GM12878 (cell line): Measurements from ENCODE around the gene GOLGA5. TPM values are rescaled to one million over a fixed set of nuclear protein-coding genes. Genes with fewer than 3 reads are reported as not detected.

Experiments
- ATF7 ChIP-seq: fragments of 450-650 bp; IDR thresholded peaks from 2 replicates; pipeline ENCODE4 v1.6.1; 2016; ENCODE audit warnings: low read depth, mild to moderate bottlenecking
- BCL11A ChIP-seq: IDR thresholded peaks from 2 replicates; pipeline ENCODE4 v1.6.1; 2011; ENCODE audit warnings: low read depth, low read length
- CBX5 ChIP-seq: sonication (generic); IDR thresholded peaks from 2 replicates; pipeline ENCODE4 v1.6.1; 2016; ENCODE audit warnings: low read depth, moderate library complexity, mild to moderate bottlenecking, inconsistent platforms
- CHD1 ChIP-seq: IDR thresholded peaks from 2 replicates; pipeline ENCODE4 v1.6.1; 2012; ENCODE audit warnings: low read depth, low read length, improper control_type of control experiment
- EED ChIP-seq: sonication (generic); IDR thresholded peaks from 2 replicates; pipeline ENCODE4 v1.6.1; 2016; ENCODE audit warnings: antibody characterized with exemption, low read depth
- KDM1A ChIP-seq: fragments of 200-600 bp; sonication (generic); IDR thresholded peaks from 2 replicates; pipeline ENCODE4 v1.6.1; 2016; ENCODE audit warnings: borderline replicate concordance
- MYB ChIP-seq: fragments of 150-350 bp; IDR thresholded peaks from 2 replicates; pipeline ENCODE4 v1.6.1; 2014; ENCODE audit warnings: mild to moderate bottlenecking, low read depth, low read length, borderline replicate concordance
- NFYA ChIP-seq: IDR thresholded peaks from 2 replicates; pipeline ENCODE4 v1.6.1; 2011; ENCODE audit warnings: low read depth, mild to moderate bottlenecking, low read length, improper control_type of control experiment, borderline replicate concordance
- NR2F1 ChIP-seq: fragments of 450-650 bp; conservative IDR thresholded peaks from 2 replicates; pipeline ENCODE4 v1.6.1; 2017; ENCODE audit warnings: mild to moderate bottlenecking
- PBX3 ChIP-seq: IDR thresholded peaks from 2 replicates; pipeline ENCODE4 v1.6.1; 2011; ENCODE audit warnings: mild to moderate bottlenecking, low read depth, low read length, moderate library complexity; ENCODE audit not compliant: insufficient replicate concordance
- POLR2A ChIP-seq: IDR thresholded peaks from 2 replicates; pipeline ENCODE4 v1.6.1; 2011; ENCODE audit warnings: low read depth, mild to moderate bottlenecking, low read length
- POLR2AphosphoS2 ChIP-seq: IDR thresholded peaks from 2 replicates; pipeline ENCODE4 v1.6.1; 2011; ENCODE audit warnings: low read depth, mild to moderate bottlenecking, low read length, improper control_type of control experiment, moderate library complexity
- RB1 ChIP-seq: fragments of 450-650 bp; formaldehyde crosslinking; IDR thresholded peaks from 2 replicates; pipeline ENCODE4 v1.6.1; 2017; ENCODE audit warnings: mild to moderate bottlenecking, borderline replicate concordance
- RBBP5 ChIP-seq: fragments of 200-600 bp; sonication (generic); conservative IDR thresholded peaks from 2 replicates; pipeline ENCODE4 v1.6.1; 2016
- RUNX3 ChIP-seq: IDR thresholded peaks from 2 replicates; pipeline ENCODE4 v1.6.1; 2012; ENCODE audit warnings: low read length, inconsistent platforms
- SIX5 ChIP-seq: IDR thresholded peaks from 2 replicates; pipeline ENCODE4 v1.6.1; 2011; ENCODE audit warnings: mild to moderate bottlenecking, low read depth, low read length, moderate library complexity; ENCODE audit not compliant: severe bottlenecking
- SMAD5 ChIP-seq: IDR thresholded peaks from 2 replicates; pipeline ENCODE4 v1.6.1; 2016; ENCODE audit warnings: antibody characterized with exemption, low read depth
- SMARCA5 ChIP-seq: fragments of 450-650 bp; IDR thresholded peaks from 2 replicates; pipeline ENCODE4 v1.6.1; 2017; ENCODE audit warnings: mild to moderate bottlenecking
- SP1 ChIP-seq: IDR thresholded peaks from one replicate; pipeline ENCODE4 v1.6.1; 2011; ENCODE audit warnings: low read depth, low read length
- STAT1 ChIP-seq: fragments of 450-650 bp; conservative IDR thresholded peaks from 2 replicates; pipeline ENCODE4 v1.6.1; 2014; ENCODE audit warnings: antibody characterized with exemption, mild to moderate bottlenecking
- TBL1XR1 ChIP-seq: IDR thresholded peaks from 2 replicates; pipeline ENCODE4 v1.6.1; 2012; ENCODE audit warnings: low read depth, low read length, improper control_type of control experiment
- YBX1 ChIP-seq: fragments of 450-650 bp; IDR thresholded peaks from 2 replicates; pipeline ENCODE4 v1.6.1; 2016; ENCODE audit warnings: antibody characterized with exemption
- ZBTB40 ChIP-seq: fragments of 450-650 bp; IDR thresholded peaks from 2 replicates; pipeline ENCODE4 v1.6.1; 2016; ENCODE audit warnings: mild to moderate bottlenecking, moderate library complexity, borderline replicate concordance
- polyA plus RNA-seq, 11 experiments: library from polyadenylated mRNA; depleted of rRNA in 4 of 11; unstranded in 6 of 11; stranded (reverse) in 5 of 11; fragments of >200 nt; fragmentation: Nextera tagmentation in 4 of 11; fragmentation: Illumina TruSeq in 1 of 11; extraction: Ambion mirVana in 4 of 11; extraction: Trizol in 1 of 11; gene quantifications; 1 replicate in 1 of 11; 2 replicates in 10 of 11; pipeline versions ENCODE4 v1.2.1 to v1.2.3, GENCODE V29; 2011 to 2016; ENCODE audit warnings: inconsistent platforms in 2 of 11, missing spikeins in 2 of 11, low read depth in 1 of 11
- total RNA-seq, 4 experiments: library from RNA; depleted of rRNA in 3 of 4; stranded (reverse); fragments of >200 nt in 3 of 4; fragmentation: Illumina TruSeq in 1 of 4; extraction: Trizol in 1 of 4; gene quantifications; 2 replicates each; pipeline versions ENCODE4 v1.2.1 to v1.2.3, GENCODE V29; 2013 to 2021
- TF ChIP-seq, protein P1 (sequence below): fragments of 450-650 bp; formaldehyde crosslinking; IDR thresholded peaks from 2 replicates; pipeline ENCODE4 v1.4.0; 2022; ENCODE audit warnings: mild to moderate bottlenecking, moderate library complexity

Gene GOLGA5
- total and polyA plus RNA-seq, 10 of the 15 experiments (the other 5 are each of a cell fraction or from before 2014, with no cell fraction given), result 10.9 to 30.1 (median 19.7) TPM

- TF ChIP-seq TBL1XR1, result no peak
- peak; percentile 67 for TF ChIP-seq RUNX3
- TF ChIP-seq, protein P1, sequence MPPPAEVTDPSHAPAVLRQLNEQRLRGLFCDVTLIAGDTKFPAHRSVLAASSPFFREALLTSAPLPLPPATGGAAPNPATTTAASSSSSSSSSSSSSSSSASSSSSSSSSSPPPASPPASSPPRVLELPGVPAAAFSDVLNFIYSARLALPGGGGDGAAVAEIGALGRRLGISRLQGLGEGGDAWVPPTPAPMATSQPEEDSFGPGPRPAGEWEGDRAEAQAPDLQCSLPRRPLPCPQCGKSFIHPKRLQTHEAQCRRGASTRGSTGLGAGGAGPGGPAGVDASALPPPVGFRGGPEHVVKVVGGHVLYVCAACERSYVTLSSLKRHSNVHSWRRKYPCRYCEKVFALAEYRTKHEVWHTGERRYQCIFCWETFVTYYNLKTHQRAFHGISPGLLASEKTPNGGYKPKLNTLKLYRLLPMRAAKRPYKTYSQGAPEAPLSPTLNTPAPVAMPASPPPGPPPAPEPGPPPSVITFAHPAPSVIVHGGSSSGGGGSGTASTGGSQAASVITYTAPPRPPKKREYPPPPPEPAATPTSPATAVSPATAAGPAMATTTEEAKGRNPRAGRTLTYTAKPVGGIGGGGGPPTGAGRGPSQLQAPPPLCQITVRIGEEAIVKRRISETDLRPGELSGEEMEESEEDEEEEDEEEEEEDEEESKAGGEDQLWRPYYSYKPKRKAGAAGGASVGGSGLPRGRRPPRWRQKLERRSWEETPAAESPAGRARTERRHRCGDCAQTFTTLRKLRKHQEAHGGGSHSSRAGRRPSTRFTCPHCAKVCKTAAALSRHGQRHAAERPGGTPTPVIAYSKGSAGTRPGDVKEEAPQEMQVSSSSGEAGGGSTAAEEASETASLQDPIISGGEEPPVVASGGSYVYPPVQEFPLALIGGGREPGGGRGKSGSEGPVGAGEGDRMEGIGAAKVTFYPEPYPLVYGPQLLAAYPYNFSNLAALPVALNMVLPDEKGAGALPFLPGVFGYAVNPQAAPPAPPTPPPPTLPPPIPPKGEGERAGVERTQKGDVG (CRISPR knock-in tag), result no peak
- no peak for TF ChIP-seq SP1
- TF ChIP-seq CHD1, result no peak
- TF ChIP-seq POLR2A, result no peak
- TF ChIP-seq ATF7, result peak; percentile 69
- no peak for TF ChIP-seq KDM1A
- TF ChIP-seq SIX5, result no peak
- no peak for TF ChIP-seq RB1
- no peak for TF ChIP-seq POLR2AphosphoS2
- no peak for TF ChIP-seq SMAD5
- peak; percentile 69 for TF ChIP-seq NR2F1
- TF ChIP-seq STAT1, result no peak
- no peak for TF ChIP-seq YBX1
- TF ChIP-seq RBBP5, result no peak
- no peak for TF ChIP-seq EED
- no peak for TF ChIP-seq SMARCA5
- peak; percentile 50; the same call in 1 of the 2 replicates for TF ChIP-seq ZBTB40
- no peak for TF ChIP-seq BCL11A
- TF ChIP-seq PBX3, result peak; percentile 57
- TF ChIP-seq MYB, result no peak
- TF ChIP-seq CBX5, result no peak
- TF ChIP-seq NFYA, result no peak
Measured at GRCh38 chr14:92759679-92760523, 34.2 kb upstream of the GOLGA5 start (continued).
